H9 (cell line): ENCODE results near the gene ADGRG1. TPM values are rescaled to one million over a fixed set of nuclear protein-coding genes. Genes with fewer than 3 reads are reported as not detected.

Source experiments
- DNase-seq: peaks from one replicate; pipeline ENCODE4 v3.0.0-alpha.2; 2017
- H2AFZ ChIP-seq: one replicate; pipeline ENCODE4 v1.6.1; 2013; ENCODE audit warnings: mild to moderate bottlenecking, low read length, control low read depth, moderate library complexity
- H2AK5ac ChIP-seq: 2 replicates; pipeline ENCODE4 v1.6.1; 2013; ENCODE audit warnings: low read length, control low read depth, mixed read lengths; ENCODE audit not compliant: insufficient read length
- H2BK120ac ChIP-seq: one replicate; pipeline ENCODE4 v1.6.1; 2013; ENCODE audit warnings: low read depth, mild to moderate bottlenecking, low read length, control low read depth, inconsistent platforms; ENCODE audit not compliant: poor library complexity, severe bottlenecking
- H2BK12ac ChIP-seq: 2 replicates; pipeline ENCODE4 v1.6.1; 2013; ENCODE audit warnings: low read length, control low read depth, mixed read lengths, low read depth; ENCODE audit not compliant: insufficient read length
- H2BK15ac ChIP-seq: 2 replicates; pipeline ENCODE4 v1.6.1; 2013; ENCODE audit warnings: low read depth, low read length, control low read depth
- H2BK20ac ChIP-seq: one replicate; pipeline ENCODE4 v1.6.1; 2013; ENCODE audit warnings: low read depth, mild to moderate bottlenecking, low read length, control low read depth, inconsistent platforms; ENCODE audit not compliant: poor library complexity, severe bottlenecking
- H2BK5ac ChIP-seq: 2 replicates; pipeline ENCODE4 v1.6.1; 2013; ENCODE audit warnings: low read length, control low read depth, mixed read lengths; ENCODE audit not compliant: insufficient read length
- H3K14ac ChIP-seq: 2 replicates; pipeline ENCODE4 v1.6.1; 2013; ENCODE audit warnings: low read length, control low read depth; ENCODE audit not compliant: insufficient read depth
- H3K18ac ChIP-seq: 2 replicates; pipeline ENCODE4 v1.6.1; 2013; ENCODE audit warnings: low read depth, mild to moderate bottlenecking, mixed read lengths, low read length, control low read depth; ENCODE audit not compliant: insufficient read length
- H3K23ac ChIP-seq: 2 replicates; pipeline ENCODE4 v1.6.1; 2013; ENCODE audit warnings: low read length, control low read depth, mixed read lengths, low read depth; ENCODE audit not compliant: insufficient read length
- H3K23me2 ChIP-seq: 2 replicates; pipeline ENCODE4 v1.6.1; 2013; ENCODE audit warnings: low read depth, mild to moderate bottlenecking, mixed read lengths, low read length, control low read depth; ENCODE audit not compliant: insufficient read length, poor library complexity, severe bottlenecking
- H3K27ac ChIP-seq: 2 replicates; pipeline ENCODE4 v1.5.1; 2013; ENCODE audit warnings: low read length, control low read depth, mixed read lengths, low read depth; ENCODE audit not compliant: insufficient read length
- H3K27me3 ChIP-seq: 2 replicates; pipeline ENCODE4 v1.6.1; 2013; ENCODE audit warnings: low read length, control low read depth, inconsistent platforms; ENCODE audit not compliant: insufficient read depth
- H3K4ac ChIP-seq: 2 replicates; pipeline ENCODE4 v1.6.1; 2013; ENCODE audit warnings: low read depth, mild to moderate bottlenecking, control low read depth, inconsistent platforms, low read length, moderate library complexity
- H3K4me1 ChIP-seq: 2 replicates; pipeline ENCODE4 v1.6.1; 2013; ENCODE audit warnings: low read length, control low read depth, inconsistent platforms; ENCODE audit not compliant: insufficient read depth
- H3K4me2 ChIP-seq: 2 replicates; pipeline ENCODE4 v1.6.1; 2013; ENCODE audit warnings: low read length, control low read depth, mixed read lengths; ENCODE audit not compliant: insufficient read length, insufficient read depth
- H3K56ac ChIP-seq: 2 replicates; pipeline ENCODE4 v1.6.1; 2013; ENCODE audit warnings: low read depth, mild to moderate bottlenecking, mixed read lengths, low read length, control low read depth; ENCODE audit not compliant: insufficient read length
- H3K79me1 ChIP-seq: 2 replicates; pipeline ENCODE4 v1.6.1; 2013; ENCODE audit warnings: low read depth, mild to moderate bottlenecking, moderate library complexity, low read length, control low read depth, inconsistent platforms; ENCODE audit not compliant: insufficient read depth, poor library complexity, severe bottlenecking
- H3K79me2 ChIP-seq: 2 replicates; pipeline ENCODE4 v1.6.1; 2013; ENCODE audit warnings: low read length, control low read depth, inconsistent platforms; ENCODE audit not compliant: insufficient read depth
- H3K9ac ChIP-seq: 2 replicates; pipeline ENCODE4 v1.6.1; 2013; ENCODE audit warnings: low read length, control low read depth, mixed read lengths; ENCODE audit not compliant: insufficient read length; ENCODE audit errors: extremely low read depth
- H3K9me3 ChIP-seq: one replicate; pipeline ENCODE4 v1.6.1; 2013; ENCODE audit warnings: low read depth, low read length, inconsistent platforms; ENCODE audit not compliant: control insufficient read depth
- H3T11ph ChIP-seq: one replicate; pipeline ENCODE4 v1.6.1; 2013; ENCODE audit warnings: mild to moderate bottlenecking, low read length, control low read depth, inconsistent platforms
- H4K20me1 ChIP-seq: one replicate; pipeline ENCODE4 v1.6.1; 2013; ENCODE audit not compliant: control insufficient read depth, insufficient read length, insufficient read depth
- H4K5ac ChIP-seq: 2 replicates; pipeline ENCODE4 v1.6.1; 2013; ENCODE audit warnings: low read depth, mild to moderate bottlenecking, mixed read lengths, low read length, control low read depth; ENCODE audit not compliant: insufficient read length
- H4K8ac ChIP-seq: replicated peaks from 2 replicates; pipeline ENCODE4 v1.6.1; 2013; ENCODE audit warnings: low read length, control low read depth, mixed read lengths, low read depth; ENCODE audit not compliant: insufficient read length
- H4K91ac ChIP-seq: 2 replicates; pipeline ENCODE4 v1.6.1; 2013; ENCODE audit warnings: low read depth, mild to moderate bottlenecking, moderate library complexity, mixed read lengths, low read length, control low read depth; ENCODE audit not compliant: insufficient read length
- H3K27ac Mint-ChIP-seq, 3 experiments: 2 replicates in 2 of 3; 3 replicates in 1 of 3; pipeline ENCODE4 v1.8.0; 2020 to 2021; ENCODE audit warnings: mixed read lengths in 3 of 3, mild to moderate bottlenecking in 1 of 3, moderate library complexity in 1 of 3
- H3K27me3 Mint-ChIP-seq: 2 replicates; pipeline ENCODE4 v1.8.0; 2021; ENCODE audit warnings: low read depth, mild to moderate bottlenecking, moderate library complexity, mixed read lengths
- H3K36me3 Mint-ChIP-seq, 3 experiments: 2 replicates in 2 of 3; 3 replicates in 1 of 3; pipeline ENCODE4 v1.8.0; 2020 to 2021; ENCODE audit warnings: low read depth in 3 of 3, mixed read lengths in 3 of 3; ENCODE audit not compliant: insufficient read depth in 1 of 3
- H3K4me1 Mint-ChIP-seq, 2 experiments: 2 replicates each; pipeline ENCODE4 v1.8.0; 2020; ENCODE audit warnings: mixed read lengths in 2 of 2
- H3K4me3 Mint-ChIP-seq, 2 experiments: 2 replicates in 1 of 2; 3 replicates in 1 of 2; pipeline ENCODE4 v1.8.0; 2020 to 2021; ENCODE audit warnings: mild to moderate bottlenecking in 2 of 2, mixed read lengths in 2 of 2, moderate library complexity in 1 of 2
- H3K9me3 Mint-ChIP-seq, 2 experiments: 2 replicates in 1 of 2; 3 replicates in 1 of 2; pipeline ENCODE4 v1.8.0; 2020; ENCODE audit warnings: mild to moderate bottlenecking in 2 of 2, mixed read lengths in 2 of 2, moderate library complexity in 1 of 2
- WGBS: extraction: QIAGEN DNeasy Blood & Tissue Kit; methylation state at CpG from one replicate; pipeline ENCODE4 v1.1.7; 2013; ENCODE audit warnings: missing lambda C conversion rate, low lambda C conversion rate, mixed read lengths; ENCODE audit not compliant: insufficient read length; ENCODE audit errors: extremely low coverage; 5-methylcytosine and 5-hydroxymethylcytosine counted together
- total RNA-seq: library from RNA; stranded (reverse); gene quantifications from 2 replicates; pipeline ENCODE4 v1.2.1, GENCODE V29; 2021
- TF ChIP-seq, protein P1 (sequence below): fragments of 200-600 bp; sonication (generic); conservative IDR thresholded peaks from 3 replicates; pipeline ENCODE4 v1.8.0; 2021; ENCODE audit warnings: antibody characterized with exemption, mild to moderate bottlenecking

The ADGRG1 gene
- total RNA-seq, 1 experiment from 2014 or later, result 1.1 TPM

DNA sequence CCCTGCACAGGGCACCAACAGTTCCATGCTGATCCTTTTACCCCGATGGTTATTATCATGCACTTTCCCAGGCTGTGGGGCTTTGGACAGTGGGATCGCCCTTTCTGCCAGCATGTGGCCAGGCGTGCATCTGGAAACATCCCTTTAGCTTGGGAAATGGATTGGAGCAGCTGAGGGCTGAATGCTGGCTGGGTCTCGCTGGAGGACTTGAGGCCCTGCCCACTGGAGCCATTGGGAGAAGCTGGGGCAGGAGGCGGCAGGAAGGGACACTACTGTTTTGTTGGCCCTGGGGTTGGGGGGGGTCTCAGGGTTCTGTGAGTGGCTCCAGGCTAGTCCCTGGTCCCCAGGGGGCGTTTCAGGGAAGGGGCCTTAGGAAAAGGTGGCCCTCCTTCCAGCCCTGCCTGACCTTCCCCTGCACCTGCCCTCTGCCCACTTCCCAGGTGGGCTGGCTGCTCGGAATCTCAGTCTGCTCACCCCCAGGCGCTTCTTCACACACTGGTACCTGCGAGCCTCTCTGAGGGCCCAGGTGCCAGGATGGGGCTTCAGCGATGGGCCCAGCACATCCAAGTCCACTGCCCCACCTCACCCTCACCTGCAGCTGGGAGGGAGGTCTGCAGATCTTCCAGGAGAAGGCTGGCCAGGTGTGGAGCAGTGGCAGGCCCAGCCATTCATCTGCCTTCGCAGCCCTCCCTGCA, 38.1 kb downstream of the ADGRG1 start:
- H3K4me2 ChIP-seq, result no peak overlapping the region
- no peak overlapping the region for H4K5ac ChIP-seq
- no peak overlapping the region for H3K4ac ChIP-seq
- H3K4me1 ChIP-seq, result no peaks in the 10 kb centered on the region
- no peak overlapping the region for H2BK5ac ChIP-seq
- H3K27ac ChIP-seq, result no peak overlapping the region
- no peaks in the 10 kb centered on the region; the same call in 1 of the 2 replicates for H3K27me3 Mint-ChIP-seq
- no peaks in the 10 kb centered on the region for H3K9me3 Mint-ChIP-seq
- H2BK12ac ChIP-seq, result no peak overlapping the region
- no peak overlapping the region for H3T11ph ChIP-seq
- H3K9me3 ChIP-seq, result no peaks in the 10 kb centered on the region
- H2BK15ac ChIP-seq, result no peak overlapping the region
- TF ChIP-seq, protein P1, sequence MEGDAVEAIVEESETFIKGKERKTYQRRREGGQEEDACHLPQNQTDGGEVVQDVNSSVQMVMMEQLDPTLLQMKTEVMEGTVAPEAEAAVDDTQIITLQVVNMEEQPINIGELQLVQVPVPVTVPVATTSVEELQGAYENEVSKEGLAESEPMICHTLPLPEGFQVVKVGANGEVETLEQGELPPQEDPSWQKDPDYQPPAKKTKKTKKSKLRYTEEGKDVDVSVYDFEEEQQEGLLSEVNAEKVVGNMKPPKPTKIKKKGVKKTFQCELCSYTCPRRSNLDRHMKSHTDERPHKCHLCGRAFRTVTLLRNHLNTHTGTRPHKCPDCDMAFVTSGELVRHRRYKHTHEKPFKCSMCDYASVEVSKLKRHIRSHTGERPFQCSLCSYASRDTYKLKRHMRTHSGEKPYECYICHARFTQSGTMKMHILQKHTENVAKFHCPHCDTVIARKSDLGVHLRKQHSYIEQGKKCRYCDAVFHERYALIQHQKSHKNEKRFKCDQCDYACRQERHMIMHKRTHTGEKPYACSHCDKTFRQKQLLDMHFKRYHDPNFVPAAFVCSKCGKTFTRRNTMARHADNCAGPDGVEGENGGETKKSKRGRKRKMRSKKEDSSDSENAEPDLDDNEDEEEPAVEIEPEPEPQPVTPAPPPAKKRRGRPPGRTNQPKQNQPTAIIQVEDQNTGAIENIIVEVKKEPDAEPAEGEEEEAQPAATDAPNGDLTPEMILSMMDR, result no peak
- no peaks in the 10 kb centered on the region for H3K79me2 ChIP-seq
- no peak overlapping the region for H3K56ac ChIP-seq
- no peak for DNase-seq
- H2AK5ac ChIP-seq, result no peak overlapping the region
- H3K4me1 Mint-ChIP-seq, result no peaks in the 10 kb centered on the region
- no peak overlapping the region for H2AFZ ChIP-seq
- H3K9ac ChIP-seq, result no peak overlapping the region
- no peak overlapping the region for H4K8ac ChIP-seq
- no peaks in the 10 kb centered on the region for H3K79me1 ChIP-seq
- no peaks in the 10 kb centered on the region; a peak in 1 of 7 replicates for H3K36me3 Mint-ChIP-seq
- H3K27me3 ChIP-seq, result no peaks in the 10 kb centered on the region
- no peaks in the 10 kb centered on the region for H4K20me1 ChIP-seq
- no peak overlapping the region; a peak in 1 of 7 replicates for H3K27ac Mint-ChIP-seq
- no peaks in the 10 kb centered on the region for H3K23me2 ChIP-seq
- peak overlapping the region; percentile 33; the same call in 1 of the 2 replicates for H3K14ac ChIP-seq
- no peak overlapping the region for H3K4me3 Mint-ChIP-seq
- H4K91ac ChIP-seq, result no peak overlapping the region
- no peak overlapping the region for H3K23ac ChIP-seq
- no CpG with 5 or more reads among the region's 11 CpGs for WGBS
- H2BK120ac ChIP-seq, result no peak overlapping the region
- no peak overlapping the region for H3K18ac ChIP-seq
- H2BK20ac ChIP-seq, result no peak overlapping the region
